ENCODE data around the gene SLC34A1. TPM values are rescaled to one million over a fixed set of nuclear protein-coding genes. Genes with fewer than 3 reads are reported as not detected.
A peak's percentile ranks its signal among the peaks of the same experiment; 100 is the strongest.

SLC34A1 gene
- polyA plus RNA-seq, 1 donor = 200 TPM

GRCh38 chr5:177385720-177386119, 1.5 kb downstream of the SLC34A1 start:
- DNase-seq = no peak

GRCh38 chr5:177386542-177386941, 2.3 kb downstream of the SLC34A1 start:
- DNase-seq = no peak

- no peak for DNase-seq
Measured at GRCh38 chr5:177387405-177387804, 3.2 kb downstream of the SLC34A1 start.

- no peak for DNase-seq
Measured at GRCh38 chr5:177388521-177389052, 4.4 kb downstream of the SLC34A1 start.

GRCh38 chr5:177389241-177390169, 5.3 kb downstream of the SLC34A1 start:
- no peak for DNase-seq

GRCh38 chr5:177390363-177391300, 6.4 kb downstream of the SLC34A1 start:
- DNase-seq = peak; percentile 88

- no peak for DNase-seq
Measured at GRCh38 chr5:177392765-177393164, 8.5 kb downstream of the SLC34A1 start.

- no peak for DNase-seq
Measured at GRCh38 chr5:177393206-177393765, 9.1 kb downstream of the SLC34A1 start.

GRCh38 chr5:177393990-177394389, 9.8 kb downstream of the SLC34A1 start:
- DNase-seq = no peak

- DNase-seq = no peak
Measured at GRCh38 chr5:177396078-177396477, 11.8 kb downstream of the SLC34A1 start.

GRCh38 chr5:177396807-177397206, 12.6 kb downstream of the SLC34A1 start:
- no peak for DNase-seq

GRCh38 chr5:177397875-177398390, 13.7 kb downstream of the SLC34A1 start:
- DNase-seq = no peak

- DNase-seq = no peak
Measured at GRCh38 chr5:177399997-177400868, 16.0 kb downstream of the SLC34A1 start, which contains the start of gene PFN3. Gene PFN3, minus strand, starts transcription at chr5:177400661. Its CDS starts 85 bp downstream, at chr5:177400576.

- DNase-seq = no peak
Measured at GRCh38 chr5:177402271-177403043, 18.2 kb downstream of the SLC34A1 start.

GRCh38 chr5:177403102-177403791, 19.0 kb downstream of the SLC34A1 start:
- DNase-seq = no peak

GRCh38 chr5:177403792-177404640, 19.8 kb downstream of the SLC34A1 start:
- DNase-seq = no peak

GRCh38 chr5:177404641-177405179, 20.5 kb downstream of the SLC34A1 start:
- no peak for DNase-seq

- DNase-seq = no peak
Measured at GRCh38 chr5:177405312-177405711, 21.1 kb downstream of the SLC34A1 start.

Measured in left kidney (tissue), 2 donors.